Ishikawa (cell line): Measurements from ENCODE around the gene DMXL2.

ENCODE experiments used
- RAD21 ChIP-seq: IDR thresholded peaks from 2 replicates; pipeline ENCODE4 v1.6.1; 2012; ENCODE audit warnings: low read depth
- YY1 ChIP-seq: IDR thresholded peaks from 2 replicates; pipeline ENCODE4 v1.6.1; 2012; ENCODE audit warnings: low read depth

DNA sequence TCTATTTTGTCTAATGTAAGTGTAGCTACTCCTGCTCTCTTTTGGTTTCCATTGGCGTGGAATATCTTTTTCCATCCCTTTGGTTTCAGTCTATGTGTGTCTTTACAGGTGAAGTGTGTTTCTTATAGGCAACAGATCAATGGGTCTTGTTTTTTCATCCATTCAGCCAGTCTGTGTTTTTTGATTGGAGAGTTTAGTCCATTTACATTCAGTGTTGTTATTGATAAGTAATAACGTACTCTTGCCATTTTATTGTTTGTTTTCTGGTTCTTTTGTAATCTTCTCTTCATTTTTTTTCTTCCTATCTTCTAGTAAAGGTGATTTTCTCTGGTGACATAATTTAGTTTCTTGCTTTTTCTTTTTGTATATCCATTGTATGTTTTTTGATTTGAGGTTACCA, 184.0 kb downstream of the DMXL2 start:
- no peak for TF ChIP-seq RAD21
- TF ChIP-seq YY1, result no peak
